Measurements from ENCODE around the gene IFT43.
A peak's percentile ranks its signal among the peaks of the same experiment; 100 is the strongest.

Gene IFT43

DNA sequence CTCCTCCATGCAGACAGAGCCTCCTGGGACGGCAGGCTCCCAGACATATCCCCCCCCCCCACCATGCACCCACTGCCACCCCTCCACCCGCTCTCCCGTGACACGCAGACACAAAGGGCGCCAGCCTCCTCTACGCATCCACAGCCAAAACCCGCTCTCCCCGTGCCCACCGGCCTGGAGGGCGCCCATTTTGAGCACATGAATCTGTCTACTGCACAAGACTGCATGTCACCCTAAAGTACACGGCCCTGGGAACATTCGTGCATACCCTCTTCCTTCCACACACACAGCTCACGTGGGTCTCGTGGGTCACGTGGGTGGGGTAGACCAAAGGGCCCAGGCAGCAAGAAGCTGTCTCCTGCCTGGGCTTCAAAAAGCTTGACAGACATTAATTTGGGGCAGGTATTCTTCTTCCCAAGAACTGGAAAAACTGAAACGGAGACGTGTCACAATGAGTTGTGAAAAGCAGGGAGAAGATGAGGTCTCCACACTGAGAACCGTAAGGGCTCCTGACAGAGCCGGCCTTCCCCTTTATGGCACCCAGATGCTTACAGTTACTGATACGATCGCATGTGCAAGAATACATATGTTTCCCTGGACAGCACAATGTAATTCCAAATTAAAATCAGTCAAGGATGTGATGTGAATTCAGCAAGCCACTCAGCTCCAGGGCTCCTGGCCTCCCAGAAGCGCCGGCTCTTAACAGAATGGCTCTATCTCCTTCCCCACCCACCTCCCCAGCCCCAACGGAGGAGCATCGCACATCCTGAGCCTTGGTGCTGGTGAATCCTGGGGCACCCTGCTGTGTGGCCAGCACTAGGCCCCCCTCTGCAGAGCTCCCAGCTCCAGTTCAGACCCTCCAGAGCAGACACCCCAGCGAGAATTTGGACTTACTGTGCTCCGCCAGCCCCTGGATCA lies 5.7 kb upstream of the IFT43 start:
- H3K27ac ChIP-seq, result no peak overlapping the region
- TF ChIP-seq, protein P1, sequence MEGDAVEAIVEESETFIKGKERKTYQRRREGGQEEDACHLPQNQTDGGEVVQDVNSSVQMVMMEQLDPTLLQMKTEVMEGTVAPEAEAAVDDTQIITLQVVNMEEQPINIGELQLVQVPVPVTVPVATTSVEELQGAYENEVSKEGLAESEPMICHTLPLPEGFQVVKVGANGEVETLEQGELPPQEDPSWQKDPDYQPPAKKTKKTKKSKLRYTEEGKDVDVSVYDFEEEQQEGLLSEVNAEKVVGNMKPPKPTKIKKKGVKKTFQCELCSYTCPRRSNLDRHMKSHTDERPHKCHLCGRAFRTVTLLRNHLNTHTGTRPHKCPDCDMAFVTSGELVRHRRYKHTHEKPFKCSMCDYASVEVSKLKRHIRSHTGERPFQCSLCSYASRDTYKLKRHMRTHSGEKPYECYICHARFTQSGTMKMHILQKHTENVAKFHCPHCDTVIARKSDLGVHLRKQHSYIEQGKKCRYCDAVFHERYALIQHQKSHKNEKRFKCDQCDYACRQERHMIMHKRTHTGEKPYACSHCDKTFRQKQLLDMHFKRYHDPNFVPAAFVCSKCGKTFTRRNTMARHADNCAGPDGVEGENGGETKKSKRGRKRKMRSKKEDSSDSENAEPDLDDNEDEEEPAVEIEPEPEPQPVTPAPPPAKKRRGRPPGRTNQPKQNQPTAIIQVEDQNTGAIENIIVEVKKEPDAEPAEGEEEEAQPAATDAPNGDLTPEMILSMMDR (conservative IDR thresholded peaks at IDR 0.05), result peak; percentile 29
- TF ChIP-seq ZFX (IDR thresholded peaks at IDR 0.05), result no peak

DNA sequence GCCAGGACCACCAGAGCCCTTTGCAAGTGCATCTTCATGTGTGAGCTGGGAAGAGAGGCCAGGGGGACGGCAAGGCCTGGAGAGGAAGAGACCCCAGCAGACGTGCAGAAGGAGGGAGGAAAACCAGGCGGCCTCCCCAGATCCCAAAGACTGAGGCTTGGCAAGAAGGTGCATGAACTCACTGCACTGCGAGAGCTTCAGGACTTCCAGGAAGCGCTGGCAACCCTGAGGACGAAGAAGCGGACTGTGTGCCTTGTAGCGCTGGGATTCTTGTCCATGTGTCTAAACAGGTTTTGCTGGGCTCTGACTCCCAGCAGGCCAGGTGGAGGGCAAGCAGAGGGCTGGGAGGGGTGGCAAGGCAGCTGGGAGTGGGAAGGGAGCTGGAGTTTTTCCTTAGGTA lies 4.7 kb upstream of the IFT43 start:
- no peak overlapping the region; the same call in 1 of the 2 replicates for H3K27ac ChIP-seq
- no peak for TF ChIP-seq ZFX (IDR thresholded peaks at IDR 0.05)
- TF ChIP-seq, protein P1 (conservative IDR thresholded peaks at IDR 0.05), result no peak

DNA sequence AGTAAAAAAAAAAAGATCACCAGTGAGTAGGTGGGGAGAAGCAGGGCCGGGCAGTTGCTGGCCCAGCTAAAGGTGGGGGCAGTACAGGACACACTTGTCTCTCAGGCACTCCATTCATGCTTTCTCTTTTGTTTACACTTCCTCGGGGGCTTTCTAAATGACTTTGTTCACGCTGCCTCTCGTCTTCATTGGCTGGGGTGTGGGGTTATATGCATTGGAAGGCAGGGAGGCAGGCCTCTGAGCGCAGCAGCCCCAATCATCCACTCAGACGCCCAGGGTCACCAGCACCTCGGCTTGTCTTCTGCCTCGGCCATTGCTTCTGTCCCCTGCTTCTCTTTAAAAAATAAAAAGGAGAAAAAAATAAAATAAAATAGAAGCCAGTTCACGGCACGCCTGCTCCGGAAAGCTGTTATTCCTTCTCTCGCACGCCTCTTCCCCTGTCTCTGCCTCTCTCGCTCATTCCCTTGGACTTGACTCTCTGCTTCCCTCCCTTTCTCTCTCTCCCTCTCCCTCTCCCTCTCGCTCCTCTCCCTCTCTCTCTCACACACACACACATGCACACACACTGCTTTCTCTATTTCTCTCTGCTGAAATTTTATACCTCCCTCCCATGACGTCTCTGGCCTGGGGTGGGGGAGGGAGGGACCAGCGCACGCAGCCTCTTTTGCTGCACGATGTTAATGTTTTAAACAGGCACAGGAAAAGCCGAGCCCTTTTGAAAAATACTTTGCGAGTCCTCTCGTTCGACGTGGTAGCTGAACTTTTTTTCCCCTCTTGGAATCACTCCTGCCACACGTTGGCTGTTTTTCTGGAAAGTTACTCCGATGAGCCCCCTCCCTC lies 3.9 kb upstream of the IFT43 start, which contains the start of gene TGFB3:
Gene TGFB3, minus strand, starts transcription at position 570 of the 840 bp plus-strand sequence. CDS start 1,102 bp downstream, outside the sequence.
- TF ChIP-seq ZFX (IDR thresholded peaks at IDR 0.05), result no peak
- TF ChIP-seq, protein P1 (conservative IDR thresholded peaks at IDR 0.05), result no peak
- peak within 1 kb of the TSS; percentile 73 for H3K27ac ChIP-seq

DNA sequence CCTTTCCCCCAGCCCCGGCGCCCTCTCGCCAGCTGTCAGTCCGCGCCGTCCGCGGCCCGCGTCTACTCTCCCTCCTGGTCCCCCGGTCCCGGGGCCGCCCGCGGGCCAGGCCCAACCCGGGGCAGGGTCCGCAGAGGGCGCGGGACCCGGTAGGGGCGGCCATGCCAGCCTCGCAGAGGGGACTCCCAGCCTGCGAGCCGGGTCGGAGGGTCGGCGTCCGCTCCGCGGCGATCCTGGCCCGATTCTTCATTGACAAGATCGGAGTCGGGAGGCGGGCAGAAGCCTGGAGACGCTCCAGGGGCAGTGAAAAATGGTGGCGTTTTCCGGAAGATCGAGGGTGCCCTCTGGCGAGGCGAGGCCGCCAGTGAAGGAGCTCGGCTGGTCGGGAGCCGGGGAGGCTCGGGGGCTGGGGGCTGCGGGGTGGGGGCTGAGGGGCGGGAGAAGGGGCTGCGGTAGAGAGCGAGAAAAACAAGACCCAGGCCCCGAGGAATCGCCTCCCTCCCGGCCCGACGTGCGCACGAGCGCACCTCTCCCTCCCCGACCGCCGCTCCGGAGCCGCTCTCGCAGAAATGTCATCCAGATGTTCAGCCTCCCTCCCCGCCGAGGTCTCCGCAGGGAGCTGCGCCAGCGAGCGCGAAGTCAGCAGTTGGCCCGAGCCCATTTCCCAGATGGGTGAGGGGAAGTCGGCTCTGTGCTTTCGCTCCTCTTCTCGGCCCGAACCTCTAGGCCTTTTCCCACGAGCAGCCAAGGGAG lies 3.1 kb upstream of the IFT43 start:
- TF ChIP-seq ZFX (IDR thresholded peaks at IDR 0.05), result peak; percentile 59; the same call in 1 of the 2 replicates
- TF ChIP-seq, protein P1 (conservative IDR thresholded peaks at IDR 0.05), result peak; percentile 85
- H3K27ac ChIP-seq, result peak overlapping the region; percentile 73

DNA sequence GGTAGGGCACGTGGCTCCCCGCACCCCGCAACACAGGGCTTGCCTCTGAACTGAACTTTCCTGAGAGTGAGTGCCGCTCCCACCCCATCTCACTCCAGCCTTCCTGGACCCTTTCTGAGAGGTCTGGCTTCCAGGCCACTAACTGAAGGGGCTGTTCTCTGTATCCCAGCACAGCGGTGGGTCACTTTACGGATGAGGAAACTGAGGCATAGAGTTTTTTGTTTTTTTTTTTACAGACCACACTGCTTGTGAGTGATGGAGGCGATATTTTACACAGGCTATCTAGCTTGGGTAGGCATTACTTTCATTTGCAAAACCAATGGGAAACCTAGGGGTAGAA lies 2.6 kb upstream of the IFT43 start:
- TF ChIP-seq, protein P1 (conservative IDR thresholded peaks at IDR 0.05), result no peak
- TF ChIP-seq ZFX (IDR thresholded peaks at IDR 0.05), result no peak
- H3K27ac ChIP-seq, result no peak overlapping the region

DNA sequence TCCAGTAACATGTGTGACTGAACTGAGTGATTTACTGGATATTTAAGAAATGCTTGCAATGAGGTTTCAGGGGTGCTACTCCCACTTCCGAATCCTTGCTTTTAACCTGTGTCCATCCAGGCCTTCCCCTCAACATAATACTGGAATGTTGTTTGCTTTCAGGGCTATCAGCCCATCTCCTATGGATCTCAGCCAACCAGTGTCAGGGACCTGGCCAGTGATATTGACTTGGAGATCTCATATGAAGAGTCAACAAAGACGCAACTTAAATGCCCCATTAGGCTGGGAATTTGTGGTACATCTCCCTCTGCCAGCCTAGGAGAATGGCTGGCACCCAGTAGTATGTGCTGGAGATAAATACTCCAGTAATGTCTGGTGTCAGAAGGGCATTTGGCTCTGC lies 889 bp upstream of the IFT43 start:
- TF ChIP-seq, protein P1 (conservative IDR thresholded peaks at IDR 0.05), result no peak
- no peak for TF ChIP-seq ZFX (IDR thresholded peaks at IDR 0.05)
- H3K27ac ChIP-seq, result no peak overlapping the region; the same call in 1 of the 2 replicates
